Osteoblast (primary cell): Measurements from ENCODE around the gene GRB10. TPM values are rescaled to one million over a fixed set of nuclear protein-coding genes. Genes with fewer than 3 reads are reported as not detected.

ENCODE experiments used
- DNase-seq: peaks from one replicate; pipeline ENCODE4 v3.0.0; 2011; ENCODE audit warnings: low spot score, mixed read lengths; ENCODE audit not compliant: insufficient read length; ENCODE audit errors: missing footprints
- H2AFZ ChIP-seq: 2 replicates; pipeline ENCODE4 v1.6.0; 2011; ENCODE audit warnings: mild to moderate bottlenecking, low read length
- H3K27ac ChIP-seq: 2 replicates; pipeline ENCODE4 v1.5.1; 2011; ENCODE audit warnings: mild to moderate bottlenecking, low read depth, low read length, moderate library complexity
- H3K27me3 ChIP-seq: 2 replicates; pipeline ENCODE4 v1.6.0; 2012; ENCODE audit warnings: mild to moderate bottlenecking, control low read depth, inconsistent platforms, low read length, moderate library complexity; ENCODE audit not compliant: insufficient read depth
- H3K36me3 ChIP-seq: 2 replicates; pipeline ENCODE4 v1.5.1; 2011; ENCODE audit warnings: mild to moderate bottlenecking, low read length, control low read depth, moderate library complexity; ENCODE audit not compliant: insufficient read depth
- H3K4me1 ChIP-seq: 2 replicates; pipeline ENCODE4 v1.5.1; 2011; ENCODE audit warnings: mild to moderate bottlenecking, low read length, control low read depth, moderate library complexity; ENCODE audit not compliant: insufficient read depth
- H3K4me2 ChIP-seq: 2 replicates; pipeline ENCODE4 v1.6.0; 2011; ENCODE audit warnings: mild to moderate bottlenecking, low read length; ENCODE audit not compliant: insufficient read depth
- H3K4me3 ChIP-seq: fragments of 200-600 bp; sonication (generic); 3 replicates; pipeline ENCODE4 v1.5.1; 2012; ENCODE audit warnings: mild to moderate bottlenecking, low read length, inconsistent platforms; ENCODE audit not compliant: insufficient read depth
- H3K79me2 ChIP-seq: 2 replicates; pipeline ENCODE4 v1.6.0; 2012; ENCODE audit warnings: mild to moderate bottlenecking, low read length, control low read depth, inconsistent platforms; ENCODE audit not compliant: insufficient read depth
- H3K9me3 ChIP-seq: 2 replicates; pipeline ENCODE4 v1.5.1; 2011; ENCODE audit warnings: low read depth, low read length, control low read depth
- H4K20me1 ChIP-seq: 2 replicates; pipeline ENCODE4 v1.6.0; 2012; ENCODE audit warnings: mild to moderate bottlenecking, low read length, control low read depth; ENCODE audit not compliant: insufficient read depth
- CTCF ChIP-seq: IDR thresholded peaks from 2 replicates; pipeline ENCODE4 v1.5.1; 2011; ENCODE audit warnings: mild to moderate bottlenecking, low read depth, low read length, moderate library complexity; ENCODE audit errors: extremely low read depth
- total RNA-seq: library from RNA; depleted of rRNA; stranded (reverse); fragments of >200 nt; gene quantifications from 2 replicates; pipeline ENCODE4 v1.2.3, GENCODE V29; 2012

The GRB10 gene
- 62.6 and 69.5 TPM in 2 replicates for total RNA-seq

- H3K27me3 ChIP-seq = no peaks in the 10 kb centered on the region
- no peaks in the 10 kb centered on the region for H3K36me3 ChIP-seq
- peaks cover 96% of the 10 kb centered on the region for H3K79me2 ChIP-seq
- H3K27ac ChIP-seq = peak within 1 kb of the TSS; percentile 6
- TF ChIP-seq CTCF = no peak
- peak within 1 kb of the TSS; percentile 71 for H3K4me2 ChIP-seq
- peak; percentile 96 for DNase-seq
- H3K4me1 ChIP-seq = peaks cover 6% of the 10 kb centered on the region
- H2AFZ ChIP-seq = no peak within 1 kb of the TSS
- peak within 1 kb of the TSS; percentile 69 for H3K4me3 ChIP-seq
- peaks cover 87% of the 10 kb centered on the region for H4K20me1 ChIP-seq
- no peaks in the 10 kb centered on the region for H3K9me3 ChIP-seq
These were observed at the start of gene GRB10 for GRCh38 chr7:50782375-50783208. TSS of gene GRB10 (minus strand) at chr7:50782896. CDS start at chr7:50732322, 50,574 bp downstream.

GRCh38 chr7:50828801-50829200 lies 46.1 kb upstream of the GRB10 start:
- no peak overlapping the region for H3K4me2 ChIP-seq
- no peaks in the 10 kb centered on the region for H3K36me3 ChIP-seq
- H3K27me3 ChIP-seq = no peaks in the 10 kb centered on the region
- H4K20me1 ChIP-seq = no peaks in the 10 kb centered on the region
- H3K4me1 ChIP-seq = peaks cover 25% of the 10 kb centered on the region
- no peak for DNase-seq
- H3K79me2 ChIP-seq = no peaks in the 10 kb centered on the region
- no peak overlapping the region for H2AFZ ChIP-seq
- H3K4me3 ChIP-seq = no peak overlapping the region
- H3K27ac ChIP-seq = no peak overlapping the region
- TF ChIP-seq CTCF = no peak
- no peaks in the 10 kb centered on the region for H3K9me3 ChIP-seq

- Histone ChIP-seq H3K9me3 (no peaks in the 10 kb centered on the region), H3K27ac (no peak overlapping the region), H2AFZ (no peak overlapping the region)
These were observed 45.4 kb upstream of the GRB10 start for GRCh38 chr7:50828116-50828515.

More at GRCh38 chr7:50828116-50828515, 45.4 kb upstream of the GRB10 start:
- H3K4me3 ChIP-seq = no peak overlapping the region
- no peak for DNase-seq
- H3K36me3 ChIP-seq = no peaks in the 10 kb centered on the region
- TF ChIP-seq CTCF = no peak
- no peaks in the 10 kb centered on the region for H3K27me3 ChIP-seq
- H3K79me2 ChIP-seq = no peaks in the 10 kb centered on the region
- H3K4me1 ChIP-seq = peaks cover 24% of the 10 kb centered on the region
- no peak overlapping the region for H3K4me2 ChIP-seq
- no peaks in the 10 kb centered on the region for H4K20me1 ChIP-seq
